Measurements from ENCODE around the gene PLEKHM2.

Gene PLEKHM2

GRCh38 chr1:15702722-15703550 is 18.8 kb downstream of the PLEKHM2 start:
- no peak for TF ChIP-seq GATA3 (IDR thresholded peaks at IDR 0.05; ENCODE audit: low read depth, low read length)
- no peak for TF ChIP-seq GATA2 (IDR thresholded peaks at IDR 0.05; ENCODE audit: low read depth, low read length)

GRCh38 chr1:15703562-15703961 is 19.4 kb downstream of the PLEKHM2 start:
- TF ChIP-seq GATA3 (IDR thresholded peaks at IDR 0.05; ENCODE audit: low read depth, low read length) (no peak), GATA2 (IDR thresholded peaks at IDR 0.05; ENCODE audit: low read depth, low read length) (no peak)

DNA sequence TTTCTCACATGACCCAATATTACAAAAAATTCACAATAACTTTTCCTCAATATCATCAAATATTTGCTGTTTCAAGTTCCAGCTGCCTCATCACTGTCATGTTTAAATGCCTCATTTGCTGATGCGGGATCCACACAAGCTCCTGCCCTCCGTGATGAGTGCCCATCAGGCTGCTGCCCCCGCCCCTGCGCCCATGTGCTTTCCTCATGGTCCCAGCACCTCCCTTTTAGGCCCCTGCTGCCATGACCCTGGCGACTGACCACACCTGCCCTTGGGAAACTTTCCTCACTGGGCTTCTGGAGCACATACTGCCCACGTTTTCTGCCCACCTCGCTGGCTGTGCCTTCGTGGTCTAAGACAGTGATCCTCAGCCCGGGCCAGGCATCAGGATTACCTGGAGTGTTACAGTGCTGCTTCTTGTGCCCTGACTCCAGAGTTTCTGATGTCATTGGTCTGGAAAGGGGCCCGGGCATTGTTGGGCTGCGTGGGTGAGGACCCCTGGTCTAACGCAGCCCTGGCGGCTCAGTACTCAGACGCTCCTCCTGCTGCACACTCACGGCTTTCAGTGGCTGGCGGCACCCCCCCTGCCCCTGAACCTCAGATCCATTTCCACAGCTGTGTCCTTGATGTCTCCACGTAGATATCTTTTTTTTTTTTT is 20.5 kb downstream of the PLEKHM2 start:
- TF ChIP-seq GATA2 (IDR thresholded peaks at IDR 0.05; ENCODE audit: low read depth, low read length) (no peak), GATA3 (IDR thresholded peaks at IDR 0.05; ENCODE audit: low read depth, low read length) (no peak)

DNA sequence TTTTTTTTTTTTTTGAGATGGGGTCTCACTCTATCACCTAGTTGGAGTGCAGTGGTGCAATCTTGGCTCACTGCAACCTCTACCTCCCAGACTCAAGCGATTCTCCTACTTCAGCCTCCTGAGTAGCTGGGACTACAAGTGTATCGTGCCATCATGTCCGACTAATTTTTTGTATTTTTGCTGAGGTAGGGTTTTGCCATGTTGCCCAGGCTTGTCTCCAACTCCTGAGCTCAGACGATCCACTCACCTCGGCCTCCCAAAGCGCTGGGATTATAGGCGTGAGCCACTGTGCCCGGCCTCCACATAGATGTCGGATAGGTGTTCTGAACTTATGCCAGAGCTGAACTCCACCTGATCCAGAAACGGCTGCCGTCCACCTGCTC is 21.1 kb downstream of the PLEKHM2 start:
- no peak for TF ChIP-seq GATA2 (IDR thresholded peaks at IDR 0.05; ENCODE audit: low read depth, low read length)
- TF ChIP-seq GATA3 (IDR thresholded peaks at IDR 0.05; ENCODE audit: low read depth, low read length) = no peak

- TF ChIP-seq GATA2 (IDR thresholded peaks at IDR 0.05; ENCODE audit: low read depth, low read length) = no peak
- TF ChIP-seq GATA3 (IDR thresholded peaks at IDR 0.05; ENCODE audit: low read depth, low read length) = no peak
Measured at GRCh38 chr1:15706751-15707150, 22.6 kb downstream of the PLEKHM2 start.

GRCh38 chr1:15707239-15707925 is 23.3 kb downstream of the PLEKHM2 start:
- TF ChIP-seq GATA2 (IDR thresholded peaks at IDR 0.05; ENCODE audit: low read depth, low read length) = no peak
- TF ChIP-seq GATA3 (IDR thresholded peaks at IDR 0.05; ENCODE audit: low read depth, low read length) = no peak

DNA sequence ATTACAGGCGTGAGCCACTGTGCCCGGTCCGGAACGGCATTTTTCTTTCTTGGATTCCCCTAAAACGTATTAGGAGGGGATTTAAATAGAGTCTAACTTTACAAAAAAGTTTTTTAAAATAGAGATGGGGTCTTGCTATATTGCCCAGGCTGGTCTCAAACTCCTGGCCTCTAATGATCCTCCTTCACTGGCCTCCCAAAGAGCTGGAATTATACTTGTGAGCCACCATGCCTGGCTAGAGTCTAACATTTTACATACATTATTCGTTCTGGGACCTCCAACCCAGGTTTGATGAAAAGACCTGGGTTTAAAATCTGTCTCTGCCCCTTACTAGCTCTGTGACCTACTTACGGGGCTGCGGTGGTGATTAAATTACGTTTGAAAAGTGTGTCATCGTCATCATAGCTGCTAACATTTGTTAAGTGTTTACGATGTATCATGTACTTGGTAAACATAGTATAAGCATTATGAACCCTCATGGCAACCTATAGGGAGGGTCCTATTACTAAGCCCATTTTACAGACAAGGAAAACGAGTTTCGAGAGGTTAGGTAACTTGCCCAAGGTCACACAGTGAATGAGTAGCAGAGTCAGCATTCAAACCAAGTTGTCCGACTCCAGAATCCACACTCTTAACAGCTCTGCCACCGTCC is 24.5 kb downstream of the PLEKHM2 start:
- TF ChIP-seq GATA3 (IDR thresholded peaks at IDR 0.05; ENCODE audit: low read depth, low read length) (no peak), GATA2 (IDR thresholded peaks at IDR 0.05; ENCODE audit: low read depth, low read length) (no peak)

DNA sequence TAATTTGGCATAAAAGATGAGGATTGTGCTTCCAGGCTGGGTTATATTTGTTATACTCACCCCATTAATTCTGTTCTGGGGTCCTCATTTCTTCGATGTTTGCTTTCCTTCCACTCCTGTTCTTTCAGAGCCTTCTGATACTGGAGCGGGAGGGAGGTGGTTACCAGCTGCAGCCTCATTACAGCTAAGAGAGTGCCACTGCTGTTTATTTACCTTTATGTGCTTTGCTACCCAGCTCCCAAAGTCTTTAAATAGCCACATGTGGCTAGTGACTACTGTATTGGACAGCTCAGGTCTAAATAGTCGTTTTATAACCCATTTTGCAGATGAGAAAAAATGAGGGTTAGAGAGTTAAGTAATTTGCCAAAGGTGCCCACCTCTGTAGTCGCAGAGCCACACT is 25.1 kb downstream of the PLEKHM2 start:
- TF ChIP-seq GATA3 (IDR thresholded peaks at IDR 0.05; ENCODE audit: low read depth, low read length) (no peak), GATA2 (IDR thresholded peaks at IDR 0.05; ENCODE audit: low read depth, low read length) (no peak)

- TF ChIP-seq GATA3 (IDR thresholded peaks at IDR 0.05; ENCODE audit: low read depth, low read length) = no peak
- TF ChIP-seq GATA2 (IDR thresholded peaks at IDR 0.05; ENCODE audit: low read depth, low read length) = no peak
Measured at GRCh38 chr1:15712168-15712567, 28.0 kb downstream of the PLEKHM2 start.

DNA sequence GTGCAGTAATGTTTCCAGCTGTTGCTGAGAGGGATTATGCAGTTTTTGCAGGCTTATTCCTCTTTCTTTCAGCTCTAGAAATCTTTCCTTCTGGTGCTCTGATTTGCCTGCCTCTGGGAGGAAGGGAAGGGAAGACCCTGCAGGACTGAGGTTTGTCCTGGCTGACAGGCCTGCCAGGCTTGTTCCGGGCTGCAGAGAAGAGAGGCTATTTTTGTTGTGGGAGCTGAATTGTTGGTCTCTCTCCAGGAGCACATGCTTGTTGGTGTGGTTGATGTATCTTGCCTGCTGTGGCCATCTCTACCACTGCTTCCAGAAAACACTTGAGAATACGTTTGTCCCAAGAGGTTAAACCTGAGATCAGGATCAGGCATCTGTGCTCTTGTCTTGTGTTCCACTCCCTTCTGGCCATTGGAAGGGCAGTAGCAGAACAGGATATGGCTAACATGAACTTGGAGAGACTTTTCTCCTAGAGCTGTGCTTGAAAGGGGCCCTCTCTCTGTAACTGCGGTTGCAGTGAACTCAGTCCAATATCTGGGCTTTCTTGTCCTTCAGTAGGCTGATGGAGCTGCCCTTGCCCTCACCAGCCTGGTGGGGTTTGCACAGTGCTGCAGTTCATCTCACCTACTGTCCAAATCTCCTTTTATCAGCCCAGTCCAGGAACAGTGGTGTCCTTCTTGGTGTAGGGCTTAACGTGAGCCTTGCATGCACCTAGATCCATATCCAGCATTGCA is 30.5 kb downstream of the PLEKHM2 start:
- TF ChIP-seq GATA2 (IDR thresholded peaks at IDR 0.05; ENCODE audit: low read depth, low read length) = no peak
- TF ChIP-seq GATA3 (IDR thresholded peaks at IDR 0.05; ENCODE audit: low read depth, low read length) = no peak

GRCh38 chr1:15717418-15718125 is 33.5 kb downstream of the PLEKHM2 start:
- TF ChIP-seq GATA3 (IDR thresholded peaks at IDR 0.05; ENCODE audit: low read depth, low read length) = no peak
- no peak for TF ChIP-seq GATA2 (IDR thresholded peaks at IDR 0.05; ENCODE audit: low read depth, low read length)

GRCh38 chr1:15718199-15718601 is 34.1 kb downstream of the PLEKHM2 start:
- TF ChIP-seq GATA2 (IDR thresholded peaks at IDR 0.05; ENCODE audit: low read depth, low read length) (no peak), GATA3 (IDR thresholded peaks at IDR 0.05; ENCODE audit: low read depth, low read length) (no peak)

Data from SH-SY5Y (cell line).